ENCODE results near the gene KLF13.

GRCh38 chr15:31302778-31303725 is 23.6 kb upstream of the KLF13 start:
- TF ChIP-seq, protein P1, sequence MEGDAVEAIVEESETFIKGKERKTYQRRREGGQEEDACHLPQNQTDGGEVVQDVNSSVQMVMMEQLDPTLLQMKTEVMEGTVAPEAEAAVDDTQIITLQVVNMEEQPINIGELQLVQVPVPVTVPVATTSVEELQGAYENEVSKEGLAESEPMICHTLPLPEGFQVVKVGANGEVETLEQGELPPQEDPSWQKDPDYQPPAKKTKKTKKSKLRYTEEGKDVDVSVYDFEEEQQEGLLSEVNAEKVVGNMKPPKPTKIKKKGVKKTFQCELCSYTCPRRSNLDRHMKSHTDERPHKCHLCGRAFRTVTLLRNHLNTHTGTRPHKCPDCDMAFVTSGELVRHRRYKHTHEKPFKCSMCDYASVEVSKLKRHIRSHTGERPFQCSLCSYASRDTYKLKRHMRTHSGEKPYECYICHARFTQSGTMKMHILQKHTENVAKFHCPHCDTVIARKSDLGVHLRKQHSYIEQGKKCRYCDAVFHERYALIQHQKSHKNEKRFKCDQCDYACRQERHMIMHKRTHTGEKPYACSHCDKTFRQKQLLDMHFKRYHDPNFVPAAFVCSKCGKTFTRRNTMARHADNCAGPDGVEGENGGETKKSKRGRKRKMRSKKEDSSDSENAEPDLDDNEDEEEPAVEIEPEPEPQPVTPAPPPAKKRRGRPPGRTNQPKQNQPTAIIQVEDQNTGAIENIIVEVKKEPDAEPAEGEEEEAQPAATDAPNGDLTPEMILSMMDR (conservative IDR thresholded peaks at IDR 0.05 in 1 of 2, IDR thresholded peaks at IDR 0.05 in 1 of 2; ENCODE audit: low read depth in 1 of 2, low read length in 2 of 2): peak in 1 of 2 donors; percentile 10
- no peak for TF ChIP-seq EZH2 (IDR thresholded peaks at IDR 0.05; ENCODE audit: low read length, missing control alignments)
